WTC11 (cell line): ENCODE measurements around the gene CNTN1. TPM values are rescaled to one million over a fixed set of nuclear protein-coding genes. Genes with fewer than 3 reads are reported as not detected.
A peak's percentile ranks its signal among the peaks of the same experiment; 100 is the strongest.

Experiments
- ATAC-seq: fragments of 200-7000 bp; cut with Tn5 transposase; 2 replicates; pipeline ENCODE4 v1.10.0; 2021; ENCODE audit warnings: mild to moderate bottlenecking, moderate library complexity
- CTCF ChIA-PET: fragments of 300-600 bp; sonication (Branson Sonifier 250); formaldehyde crosslinking; loops from one replicate; lab custom pipeline; 2021; ENCODE audit warnings: antibody characterized with exemption; lab: Charles Lee
- POLR2A ChIA-PET: fragments of 350-600 bp; sonication (Branson Sonifier 250); formaldehyde crosslinking; loops from one replicate; lab custom pipeline; 2021; ENCODE audit warnings: antibody characterized with exemption; lab: Charles Lee
- DNase-seq: peaks from one replicate; pipeline ENCODE4 v3.0.0; 2021; ENCODE audit warnings: low spot score
- H3K27ac Mint-ChIP-seq: 2 replicates; pipeline ENCODE4 v1.8.0; 2021; ENCODE audit warnings: mixed read lengths
- H3K27me3 Mint-ChIP-seq: 2 replicates; pipeline ENCODE4 v1.8.0; 2021; ENCODE audit warnings: low read depth, mild to moderate bottlenecking, moderate library complexity, mixed read lengths
- H3K36me3 Mint-ChIP-seq: 2 replicates; pipeline ENCODE4 v1.8.0; 2021; ENCODE audit warnings: mixed read lengths
- H3K4me1 Mint-ChIP-seq: 2 replicates; pipeline ENCODE4 v1.8.0; 2022; ENCODE audit warnings: mixed read lengths
- H3K4me3 Mint-ChIP-seq: 2 replicates; pipeline ENCODE4 v1.8.0; 2021; ENCODE audit warnings: mild to moderate bottlenecking, moderate library complexity, mixed read lengths
- H3K9me3 Mint-ChIP-seq: 2 replicates; pipeline ENCODE4 v1.8.0; 2021; ENCODE audit warnings: mixed read lengths
- ATF3 ChIP-seq: sonication (generic); formaldehyde crosslinking; conservative IDR thresholded peaks from 2 replicates; pipeline ENCODE4 v1.8.1; 2022; ENCODE audit warnings: mild to moderate bottlenecking, missing genetic modification reagents
- CTCF ChIP-seq: fragments of 200-600 bp; IDR thresholded peaks from 2 replicates; pipeline ENCODE4 v1.8.0; 2022; ENCODE audit warnings: antibody characterized with exemption
- ETV6 ChIP-seq: sonication (generic); formaldehyde crosslinking; IDR thresholded peaks from 2 replicates; pipeline ENCODE4 v1.8.1; 2022; ENCODE audit warnings: mild to moderate bottlenecking, missing genetic modification reagents
- FOXP4 ChIP-seq: sonication (generic); formaldehyde crosslinking; IDR thresholded peaks from 2 replicates; pipeline ENCODE4 v1.8.0; 2022; ENCODE audit warnings: mild to moderate bottlenecking, missing genetic modification reagents
- HMGXB4 ChIP-seq: sonication (generic); formaldehyde crosslinking; IDR thresholded peaks from 2 replicates; pipeline ENCODE4 v1.8.1; 2023; ENCODE audit warnings: mild to moderate bottlenecking, moderate library complexity, missing genetic modification reagents
- OVOL2 ChIP-seq: fragments of 250-450 bp; sonication (Bioruptor Pico); IDR thresholded peaks from 2 replicates; pipeline ENCODE4 v1.9.0; 2021; ENCODE audit warnings: mild to moderate bottlenecking, borderline replicate concordance
- TEAD1 ChIP-seq: sonication (generic); formaldehyde crosslinking; IDR thresholded peaks from 2 replicates; pipeline ENCODE4 v1.8.0; 2022; ENCODE audit warnings: mild to moderate bottlenecking, missing genetic modification reagents
- TEAD4 ChIP-seq: sonication (generic); formaldehyde crosslinking; IDR thresholded peaks from 2 replicates; pipeline ENCODE4 v1.8.0; 2022; ENCODE audit warnings: mild to moderate bottlenecking, missing genetic modification reagents
- ZBTB43 ChIP-seq: sonication (generic); formaldehyde crosslinking; IDR thresholded peaks from 2 replicates; pipeline ENCODE4 v1.8.1; 2023; ENCODE audit warnings: mild to moderate bottlenecking, missing genetic modification reagents
- ZMAT4 ChIP-seq: fragments of 250-450 bp; sonication (Bioruptor Pico); IDR thresholded peaks from 2 replicates; pipeline ENCODE4 v1.9.0; 2021; ENCODE audit warnings: mild to moderate bottlenecking
- total RNA-seq: library from RNA; stranded (reverse); gene quantifications from 3 replicates; pipeline ENCODE4 v1.2.3, GENCODE V29; 2021

The CNTN1 gene
- total RNA-seq, 1 experiment from 2014 or later, result 16.9 TPM

GRCh38 chr12:40959041-40959440 is 266.8 kb downstream of the CNTN1 start:
- peaks cover 5% of the 10 kb centered on the region; the same call in 1 of the 2 replicates for H3K4me1 Mint-ChIP-seq
- no peaks in the 10 kb centered on the region for H3K27me3 Mint-ChIP-seq
- DNase-seq (no peak), ATAC-seq (no peak)
- H3K36me3 Mint-ChIP-seq, result no peaks in the 10 kb centered on the region
- H3K27ac Mint-ChIP-seq, result peak overlapping the region; percentile 48; the same call in 1 of the 2 replicates
- ChIA-PET CTCF (interaction anchor here (1.6 kb wide), 1 partner anchor 11 kb away, joined by 5 read pairs; no protein-coding TSS in a partner anchor), POLR2A (no interaction called here)
- H3K9me3 Mint-ChIP-seq, result no peaks in the 10 kb centered on the region
- no peak for TF ChIP-seq OVOL2 (CRISPR knock-in tag)
- no peak overlapping the region for H3K4me3 Mint-ChIP-seq

GRCh38 chr12:40963751-40964150 is 271.5 kb downstream of the CNTN1 start:
- DNase-seq (no peak), ATAC-seq (no peak)
- ChIA-PET CTCF (no interaction called here), POLR2A (no interaction called here)
- no peak overlapping the region for H3K27ac Mint-ChIP-seq
- no peaks in the 10 kb centered on the region for H3K36me3 Mint-ChIP-seq
- no peaks in the 10 kb centered on the region for H3K27me3 Mint-ChIP-seq
- peaks cover 5% of the 10 kb centered on the region; the same call in 1 of the 2 replicates for H3K4me1 Mint-ChIP-seq
- no peak overlapping the region for H3K4me3 Mint-ChIP-seq
- TF ChIP-seq CTCF, result no peak
- TF ChIP-seq ETV6 (CRISPR knock-in tag), result no peak
- no peak for TF ChIP-seq TEAD1
- no peak for TF ChIP-seq ZMAT4 (CRISPR knock-in tag)
- TF ChIP-seq HMGXB4 (CRISPR knock-in tag), result no peak
- TF ChIP-seq TEAD4 (CRISPR knock-in tag), result no peak
- no peak for TF ChIP-seq ATF3 (CRISPR knock-in tag)
- TF ChIP-seq FOXP4 (CRISPR knock-in tag), result no peak
- H3K9me3 Mint-ChIP-seq, result no peaks in the 10 kb centered on the region

GRCh38 chr12:40969796-40970195 is 277.6 kb downstream of the CNTN1 start:
- Mint-ChIP-seq H3K27ac (0 out of 2 replicates have a peak overlapping the region, but pooled peaks have one; percentile 33), H3K27me3 (no peaks in the 10 kb centered on the region)
- TF ChIP-seq ZBTB43 (CRISPR knock-in tag), result no peak
- no peak for TF ChIP-seq ETV6 (CRISPR knock-in tag)
- TF ChIP-seq, all 79 proteins: peak for 0
- no peaks in the 10 kb centered on the region for H3K9me3 Mint-ChIP-seq
- DNase-seq (peak; percentile 15), ATAC-seq (peak; percentile 24; the same call in 1 of the 2 replicates)
- ChIA-PET POLR2A (no interaction called here), CTCF (interaction anchor here (0.5 to 1.2 kb wide), 9 partner anchors 11 to 1054 kb away, joined by 3 to 9 read pairs (median 3); no protein-coding TSS in a partner anchor)
- H3K4me3 Mint-ChIP-seq, result no peak overlapping the region
- peaks cover 13% of the 10 kb centered on the region for H3K4me1 Mint-ChIP-seq
- no peaks in the 10 kb centered on the region for H3K36me3 Mint-ChIP-seq
